HepG2 (cell line): ENCODE data around the gene PFN2. TPM values are rescaled to one million over a fixed set of nuclear protein-coding genes. Genes with fewer than 3 reads are reported as not detected.
A peak's percentile ranks its signal among the peaks of the same experiment; 100 is the strongest.

Experiments
- ATF7-NPFF ChIP-seq: sonication (generic); formaldehyde crosslinking; IDR thresholded peaks from 2 replicates; pipeline ENCODE4 v1.8.1; 2023; ENCODE audit warnings: mild to moderate bottlenecking, low read depth, missing genetic modification reagents, moderate library complexity
- MAX ChIP-seq: IDR thresholded peaks from 2 replicates; pipeline ENCODE4 v1.6.1; 2012; ENCODE audit warnings: inconsistent platforms
- NR3C1 ChIP-seq: sonication (generic); formaldehyde crosslinking; IDR thresholded peaks from 2 replicates; pipeline ENCODE4 v1.4.0; 2020; ENCODE audit warnings: missing genetic modification reagents
- SRSF4 ChIP-seq: fragments of 200-400 bp; formaldehyde crosslinking; IDR thresholded peaks from one replicate; pipeline ENCODE4 v1.6.1; 2018; ENCODE audit warnings: mild to moderate bottlenecking, low read depth, low read length, moderate library complexity; ENCODE audit not compliant: poor library complexity, severe bottlenecking
- USF2 ChIP-seq, 2 experiments: sonication (generic) in 1 of 2; formaldehyde crosslinking in 1 of 2; IDR thresholded peaks; 2 replicates each; pipeline versions ENCODE4 v1.5.1 to v1.6.1; 2011 to 2020; ENCODE audit warnings: borderline replicate concordance in 1 of 2, low read depth in 1 of 2, low read length in 1 of 2, mild to moderate bottlenecking in 1 of 2, missing genetic modification reagents in 1 of 2, moderate library complexity in 1 of 2
- ZNF253 ChIP-seq: sonication (generic); formaldehyde crosslinking; IDR thresholded peaks from 2 replicates; pipeline ENCODE4 v1.8.0; 2022; ENCODE audit warnings: mild to moderate bottlenecking, missing genetic modification reagents, borderline replicate concordance
- ZNF646 ChIP-seq: sonication (generic); formaldehyde crosslinking; IDR thresholded peaks from 2 replicates; pipeline ENCODE4 v1.9.0; 2021; ENCODE audit warnings: mild to moderate bottlenecking, missing genetic modification reagents
- ZNF768 ChIP-seq: sonication (generic); formaldehyde crosslinking; IDR thresholded peaks from 2 replicates; pipeline ENCODE4 v1.4.0; 2020; ENCODE audit warnings: missing genetic modification reagents
- ZNF800 ChIP-seq: sonication (generic); formaldehyde crosslinking; IDR thresholded peaks from 2 replicates; pipeline ENCODE4 v1.4.0; 2020; ENCODE audit warnings: missing genetic modification reagents
- ZSCAN20 ChIP-seq: sonication (generic); formaldehyde crosslinking; IDR thresholded peaks from 2 replicates; pipeline ENCODE4 v1.4.0; 2020; ENCODE audit warnings: missing genetic modification reagents, mild to moderate bottlenecking, borderline replicate concordance
- polyA plus RNA-seq, 8 experiments: library from polyadenylated mRNA; depleted of rRNA in 3 of 8; stranded (reverse) in 7 of 8; unstranded in 1 of 8; fragments of >200 nt; fragmentation: Illumina TruSeq in 4 of 8; extraction: Trizol in 4 of 8; gene quantifications; 2 replicates each; pipeline versions ENCODE4 v1.2.1 to v1.2.3, GENCODE V29; 2011 to 2016; ENCODE audit warnings: low read depth in 4 of 8, missing spikeins in 1 of 8, mixed read lengths in 1 of 8; ENCODE audit not compliant: insufficient read depth in 1 of 8
- total RNA-seq, 5 experiments: library from RNA; depleted of rRNA; stranded (reverse); fragments of >200 nt; fragmentation: Illumina TruSeq; extraction: Trizol; gene quantifications; 2 replicates each; pipeline ENCODE4 v1.2.3, GENCODE V29; 2016; ENCODE audit warnings: low read depth in 1 of 5

Gene PFN2
- total and polyA plus RNA-seq, 2 of the 13 experiments (the other 11 are each of a cell fraction or from before 2014, with no cell fraction given) = 57.3 to 150 TPM

- TF ChIP-seq USF2 (IDR thresholded peaks at IDR 0.05; ENCODE audit: low read depth, low read length) (no peak), USF2 (CRISPR knock-in tag; IDR thresholded peaks at IDR 0.05; ENCODE audit: borderline replicate concordance) (no peak), ZNF768 (CRISPR knock-in tag) (0 out of 2 replicates have a peak, but pooled peaks have one; percentile 5), ZSCAN20 (CRISPR knock-in tag) (peak; percentile 70; the same call in 1 of the 2 replicates), ZNF800 (CRISPR knock-in tag) (no peak), ZNF646 (no peak), NR3C1 (no peak), ZNF253 (CRISPR knock-in tag) (peak; percentile 93; the same call in 1 of the 2 replicates), SRSF4 (no peak), ATF7-NPFF (CRISPR knock-in tag) (peak; percentile 93), MAX (peak; percentile 99)
These were observed at the start of gene PFN2 (continued) for GRCh38 chr3:149970716-149971402.
